GM19193 (cell line): Measurements from ENCODE around the gene RBM4B.

Experiments
- POLR2A ChIP-seq: IDR thresholded peaks from 4 replicates; pipeline ENCODE4 v1.6.1; 2011; ENCODE audit not compliant: insufficient read depth, insufficient read length; ENCODE audit errors: extremely low read depth

The RBM4B gene

GRCh38 chr11:66694732-66695207, 17.1 kb upstream of the RBM4B start:
- no peak for TF ChIP-seq POLR2A

- TF ChIP-seq POLR2A, result no peak
Observed at GRCh38 chr11:66694056-66694410, 16.3 kb upstream of the RBM4B start.

- no peak for TF ChIP-seq POLR2A
Observed at GRCh38 chr11:66693356-66694055, 15.8 kb upstream of the RBM4B start.

GRCh38 chr11:66692871-66693331, 15.2 kb upstream of the RBM4B start:
- TF ChIP-seq POLR2A, result no peak

- no peak for TF ChIP-seq POLR2A
Observed at GRCh38 chr11:66692446-66692845, 14.8 kb upstream of the RBM4B start.

- TF ChIP-seq POLR2A, result no peak
Observed at GRCh38 chr11:66691311-66691980, 13.8 kb upstream of the RBM4B start.

- TF ChIP-seq POLR2A, result no peak
Observed at GRCh38 chr11:66689661-66690590, 12.2 kb upstream of the RBM4B start.

- TF ChIP-seq POLR2A, result no peak
Observed at GRCh38 chr11:66688561-66689534, 11.2 kb upstream of the RBM4B start.

- no peak for TF ChIP-seq POLR2A
Observed at GRCh38 chr11:66687831-66688281, 10.2 kb upstream of the RBM4B start.

- no peak for TF ChIP-seq POLR2A
Observed at GRCh38 chr11:66686801-66687750, 9.4 kb upstream of the RBM4B start.

- no peak for TF ChIP-seq POLR2A
Observed at GRCh38 chr11:66686100-66686785, 8.6 kb upstream of the RBM4B start.

- TF ChIP-seq POLR2A, result no peak
Observed at GRCh38 chr11:66685276-66686099, 7.8 kb upstream of the RBM4B start.

GRCh38 chr11:66684635-66685034, 6.9 kb upstream of the RBM4B start:
- TF ChIP-seq POLR2A, result no peak
